GM18511 (cell line): ENCODE measurements around the gene RPL31.

ENCODE experiments used
- ATAC-seq: cut with Tn5 transposase; IDR thresholded peaks from one replicate; pipeline ENCODE4 v1.9.1; 2021; ENCODE audit warnings: mild to moderate bottlenecking, moderate library complexity; ENCODE audit not compliant: unreplicated experiment

The RPL31 gene

GRCh38 chr2:100974712-100975520 lies 27.2 kb upstream of the RPL31 start:
- no peak for ATAC-seq

DNA sequence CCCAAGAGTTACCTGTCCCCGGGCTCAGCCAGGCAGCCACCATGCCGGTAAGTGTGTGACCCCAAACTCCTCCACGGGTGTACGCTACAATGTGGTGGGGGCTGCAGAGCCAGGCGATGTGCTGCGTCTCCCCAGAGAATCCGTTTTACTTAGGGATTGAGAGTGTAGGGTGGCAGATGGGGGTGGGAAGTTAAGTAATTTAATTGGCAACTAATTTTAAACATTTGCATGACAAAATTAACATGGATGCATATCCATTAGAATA lies 26.6 kb upstream of the RPL31 start:
- ATAC-seq = no peak

DNA sequence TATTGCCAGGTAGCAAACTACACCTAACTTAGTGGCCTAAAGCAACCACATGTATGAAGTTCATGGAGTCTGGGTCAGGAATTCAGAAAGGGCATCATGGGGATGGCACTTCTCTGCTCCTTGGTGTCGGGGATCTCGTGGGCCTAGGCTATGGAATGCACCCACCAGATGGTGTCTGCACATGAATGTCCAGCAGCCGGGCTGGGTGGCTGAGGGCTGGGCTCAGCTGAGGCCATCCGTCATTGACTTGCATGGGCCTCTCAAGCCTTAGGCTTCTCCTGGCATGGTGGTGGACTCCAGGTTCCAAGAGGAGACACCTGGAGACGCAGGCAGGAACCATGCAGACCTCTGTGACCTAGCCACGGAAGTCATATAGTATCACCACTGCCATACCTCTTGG lies 26.0 kb upstream of the RPL31 start:
- ATAC-seq = no peak

DNA sequence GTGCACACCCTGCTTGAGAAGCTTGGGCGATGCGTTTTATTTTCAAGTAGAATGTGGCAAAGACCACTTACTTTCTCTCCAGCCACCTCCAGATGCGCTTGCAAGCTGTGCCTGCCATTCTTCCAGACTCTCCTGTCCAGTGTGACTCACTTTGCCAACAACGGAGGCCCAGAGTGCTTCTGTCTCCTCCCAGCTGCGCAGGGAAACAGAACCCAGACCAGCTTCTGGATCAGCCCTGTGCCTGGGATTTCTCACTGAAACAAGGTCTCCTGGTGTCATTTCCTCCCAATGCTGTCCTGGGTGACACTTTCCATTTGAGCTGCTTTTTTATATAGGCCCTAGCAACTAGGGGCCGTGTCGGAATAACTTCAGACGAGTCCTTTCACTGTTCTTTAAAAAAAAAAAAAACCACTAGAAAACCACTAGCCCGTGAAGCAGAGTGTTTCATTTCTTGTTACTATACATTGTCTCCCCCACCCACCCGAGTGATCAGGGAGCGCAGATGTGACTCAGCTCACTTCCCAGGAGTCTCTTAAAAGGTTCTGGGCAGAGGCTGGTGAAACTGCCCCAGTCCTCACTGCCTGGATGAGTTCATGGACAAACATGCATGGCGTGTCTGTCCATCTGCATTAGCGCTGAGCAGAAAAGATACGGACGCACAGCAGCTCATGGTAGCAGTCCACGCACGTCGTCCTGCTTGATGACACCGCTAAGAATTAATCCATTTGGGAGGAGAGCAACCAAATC lies 25.3 kb upstream of the RPL31 start:
- ATAC-seq = peak; percentile 96

- ATAC-seq = no peak
Observed at GRCh38 chr2:100977511-100977910, 24.6 kb upstream of the RPL31 start.

- no peak for ATAC-seq
Observed at GRCh38 chr2:100978582-100979191, 23.4 kb upstream of the RPL31 start.

DNA sequence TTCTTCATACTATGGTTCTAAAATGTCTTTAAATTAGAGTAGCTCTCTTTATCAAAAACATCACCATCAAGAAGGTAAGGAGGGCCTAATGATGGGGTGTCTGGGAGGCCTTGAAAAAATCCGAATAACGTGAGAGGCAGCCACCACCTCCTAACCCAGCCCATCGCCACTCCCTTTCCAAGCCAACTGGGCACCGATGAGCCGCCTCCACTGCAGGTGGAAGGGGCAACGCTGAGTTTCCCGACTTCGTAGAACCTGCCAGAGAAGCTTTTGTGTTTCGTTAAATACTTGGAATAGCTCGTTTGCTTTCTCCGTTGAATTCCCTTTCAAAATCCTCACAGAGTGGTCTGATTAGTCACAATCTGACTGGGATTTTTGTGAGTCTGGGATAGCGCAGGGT lies 22.0 kb upstream of the RPL31 start:
- no peak for ATAC-seq

DNA sequence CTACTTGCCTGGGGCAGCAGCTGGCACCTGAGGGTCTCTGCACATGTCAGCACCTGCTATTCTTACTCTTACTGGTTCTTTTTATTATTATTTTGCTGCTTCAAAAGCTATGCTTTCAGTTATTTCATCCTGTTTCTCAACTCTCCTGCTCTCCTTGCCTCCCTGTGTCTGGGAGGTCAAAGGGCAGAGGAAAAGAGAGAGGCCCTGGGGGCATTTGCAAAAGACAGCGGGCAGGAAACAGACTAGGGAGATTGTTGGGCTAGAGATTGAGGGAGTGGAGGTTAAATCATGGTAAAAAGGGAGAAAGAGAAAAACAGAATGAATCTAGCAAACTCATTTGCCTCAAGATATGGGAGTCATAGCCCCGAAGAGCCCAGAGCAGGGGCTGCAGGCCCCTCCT lies 21.1 kb upstream of the RPL31 start:
- ATAC-seq = no peak

DNA sequence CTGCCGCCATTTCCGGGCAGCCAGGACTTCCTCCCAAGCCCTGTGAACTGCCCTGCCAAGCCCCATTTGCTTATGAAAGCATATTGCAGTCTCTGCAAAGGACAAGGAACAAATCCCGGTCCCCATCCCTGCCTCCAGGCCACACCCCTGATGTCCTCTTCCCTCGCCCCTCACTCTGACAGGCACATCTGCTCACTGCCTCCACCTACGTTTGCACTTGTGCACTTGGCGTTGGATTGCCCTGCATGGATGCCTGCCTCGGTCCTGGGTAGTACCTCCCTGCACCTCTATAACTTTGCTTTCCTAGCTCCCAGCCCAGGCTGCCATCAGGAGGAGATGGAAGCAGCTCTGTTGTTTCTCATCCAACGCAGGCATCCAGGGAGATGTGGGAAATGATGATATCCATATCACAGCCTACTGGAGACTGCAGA lies 19.6 kb upstream of the RPL31 start:
- no peak for ATAC-seq

DNA sequence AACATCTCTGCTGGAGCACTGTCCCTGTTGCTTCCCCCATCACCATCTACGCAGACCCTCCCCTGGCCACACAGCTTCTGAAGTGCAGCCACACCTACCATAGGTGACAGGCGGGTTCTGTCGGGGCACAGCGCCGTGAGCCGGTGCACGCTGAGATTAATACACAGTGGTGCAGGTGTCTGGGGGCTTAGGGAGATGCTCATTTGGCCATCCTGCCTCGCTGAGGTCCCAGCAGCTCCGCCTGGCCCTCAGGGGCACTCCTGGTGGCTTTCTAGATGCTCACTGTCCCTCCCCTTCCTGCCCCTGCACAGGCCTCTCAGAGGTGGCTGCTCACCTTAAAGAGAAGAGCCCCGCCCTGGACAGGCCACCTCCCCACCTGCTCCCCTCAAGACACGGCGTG lies 18.9 kb upstream of the RPL31 start:
- ATAC-seq = no peak

GRCh38 chr2:100983684-100984310 lies 18.3 kb upstream of the RPL31 start:
- no peak for ATAC-seq

GRCh38 chr2:100984892-100985307 lies 17.2 kb upstream of the RPL31 start:
- ATAC-seq = peak; percentile 74

- no peak for ATAC-seq
Observed at GRCh38 chr2:100986157-100986556, 15.9 kb upstream of the RPL31 start.

DNA sequence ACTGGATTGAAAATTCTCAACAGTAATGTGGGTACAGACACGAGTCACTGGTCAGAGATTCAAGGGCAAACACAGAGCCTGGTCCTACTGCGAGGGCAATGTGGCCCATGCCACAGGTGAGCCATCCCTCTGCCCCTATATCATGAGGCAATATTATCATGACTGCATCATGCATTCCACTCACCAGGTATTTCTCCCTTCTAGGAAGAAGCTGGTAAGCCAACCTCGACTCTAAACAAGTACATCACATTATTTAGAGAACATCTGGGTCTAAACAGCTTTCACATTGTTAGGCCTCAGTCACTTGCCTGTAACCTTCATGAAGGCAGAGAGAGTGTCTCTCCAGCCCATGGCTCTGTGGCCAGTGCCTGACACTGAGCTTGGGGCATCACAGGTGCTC lies 14.6 kb upstream of the RPL31 start:
- no peak for ATAC-seq

DNA sequence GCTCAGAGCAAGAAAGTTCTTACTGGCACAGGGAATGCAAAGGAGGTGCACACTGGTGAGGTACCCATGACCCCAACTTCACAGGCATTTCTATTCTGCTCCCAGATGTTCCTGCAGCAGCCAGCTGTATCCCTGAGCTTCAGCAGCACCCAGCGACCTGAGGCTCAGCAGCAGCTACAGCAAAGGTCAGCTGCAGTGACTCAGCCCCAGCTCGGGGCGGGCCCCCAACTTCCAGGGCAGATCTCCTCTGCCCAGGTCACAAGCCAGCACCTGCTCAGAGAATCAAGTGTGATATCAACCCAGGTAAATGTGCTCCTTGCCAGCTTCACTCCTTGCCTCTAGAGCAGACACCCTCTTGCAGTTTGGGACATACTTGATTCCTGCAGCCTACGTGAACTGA lies 14.1 kb upstream of the RPL31 start:
- no peak for ATAC-seq

GRCh38 chr2:100988630-100989417 lies 13.3 kb upstream of the RPL31 start:
- no peak for ATAC-seq

- no peak for ATAC-seq
Observed at GRCh38 chr2:100989666-100990065, 12.4 kb upstream of the RPL31 start.

DNA sequence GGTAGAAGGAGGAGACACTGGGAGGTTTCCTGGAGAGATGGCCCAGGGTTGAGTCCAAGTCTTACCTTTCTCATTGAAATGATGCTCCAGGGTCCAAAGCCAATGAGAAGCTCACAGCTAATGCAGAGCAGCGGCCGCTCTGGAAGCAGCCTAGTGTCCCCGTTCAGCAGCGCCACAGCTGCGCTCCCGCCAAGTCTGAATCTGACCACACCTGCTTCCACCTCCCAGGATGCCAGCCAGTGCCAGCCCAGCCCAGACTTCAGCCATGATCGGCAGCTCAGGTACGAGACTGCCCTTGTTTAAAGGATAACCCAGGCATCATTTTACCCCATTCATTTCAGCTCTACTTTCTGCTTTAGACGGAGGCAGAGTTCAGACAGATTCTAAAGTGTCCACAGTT lies 11.9 kb upstream of the RPL31 start:
- no peak for ATAC-seq

GRCh38 chr2:100990650-100991403 lies 11.3 kb upstream of the RPL31 start:
- no peak for ATAC-seq

DNA sequence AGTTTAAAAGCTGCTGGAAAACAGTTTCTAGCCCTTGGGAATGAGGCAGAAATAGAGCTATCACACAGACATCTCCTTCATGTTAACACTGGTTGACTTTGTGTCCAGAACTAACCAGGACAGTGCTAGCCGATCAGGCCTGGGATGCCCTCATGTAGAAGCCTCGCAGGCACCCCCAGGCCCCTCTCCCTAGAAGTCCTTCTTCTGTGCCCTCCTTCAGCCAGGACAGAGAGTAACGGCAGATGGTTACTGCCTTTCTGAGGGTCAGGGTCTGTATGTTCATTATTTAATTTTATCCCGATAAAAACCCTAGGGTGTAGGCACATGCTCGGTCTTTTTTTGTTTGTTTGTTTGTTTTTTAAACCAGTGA lies 10.7 kb upstream of the RPL31 start:
- no peak for ATAC-seq
